ENCODE results near the gene EXOSC7. TPM values are rescaled to one million over a fixed set of nuclear protein-coding genes. Genes with fewer than 3 reads are reported as not detected.

The EXOSC7 gene
- total and polyA plus RNA-seq, 9 of the 15 experiments (the other 6 are each of a cell fraction or from before 2014, with no cell fraction given) = 88.5 to 237 (median 112) TPM

DNA sequence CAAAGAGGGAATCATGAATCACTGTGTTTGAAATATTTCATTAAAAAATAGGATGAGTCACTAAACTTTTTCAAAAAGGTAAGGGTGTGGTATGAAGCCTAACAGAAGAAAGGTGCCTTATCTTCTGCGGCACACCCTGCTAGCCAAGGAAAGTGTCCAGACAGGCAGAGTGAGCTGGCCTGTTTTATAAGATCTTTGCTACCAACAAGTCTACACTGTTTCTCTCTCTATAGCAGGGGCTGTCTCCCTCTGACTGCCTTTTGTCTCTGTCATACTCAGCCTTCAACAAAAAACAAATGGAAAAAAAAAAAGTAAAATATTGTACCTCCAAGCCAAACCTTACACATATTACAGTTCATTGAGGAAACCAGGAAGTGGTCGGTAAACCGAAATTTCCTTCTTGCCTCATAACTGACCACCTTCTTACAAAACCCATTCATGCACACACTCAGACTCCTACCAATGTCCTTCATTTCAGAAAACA is 9.2 kb upstream of the EXOSC7 start (continued):
- TF ChIP-seq GATAD2B (IDR thresholded peaks at IDR 0.05; ENCODE audit: borderline replicate concordance) (no peak), NBN (IDR thresholded peaks at IDR 0.05; ENCODE audit: low read depth) (no peak), CHD1 (IDR thresholded peaks at IDR 0.05; ENCODE audit: low read length) (no peak), ZNF436 (CRISPR knock-in tag; IDR thresholded peaks at IDR 0.05) (no peak), ZNF280A (IDR thresholded peaks at IDR 0.05; ENCODE audit: low read depth, partially characterized antibody) (no peak), TCF7 (IDR thresholded peaks at IDR 0.05; ENCODE audit: borderline replicate concordance) (no peak), PCBP2 (IDR thresholded peaks at IDR 0.05; ENCODE audit: low read depth, low read length, poor library complexity, severe bottlenecking) (no peak), ZNF644 (tag; IDR thresholded peaks at IDR 0.05; ENCODE audit: low read depth) (no peak), HDAC8 (tag; IDR thresholded peaks at IDR 0.05) (no peak), HMG20A (CRISPR knock-in tag; conservative IDR thresholded peaks at IDR 0.05) (no peak)
- TF ChIP-seq, protein P1, sequence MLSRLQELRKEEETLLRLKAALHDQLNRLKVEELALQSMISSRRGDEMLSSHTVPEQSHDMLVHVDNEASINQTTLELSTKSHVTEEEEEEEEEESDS (CRISPR knock-in tag; IDR thresholded peaks at IDR 0.05) = no peak
- TF ChIP-seq, protein P2, sequence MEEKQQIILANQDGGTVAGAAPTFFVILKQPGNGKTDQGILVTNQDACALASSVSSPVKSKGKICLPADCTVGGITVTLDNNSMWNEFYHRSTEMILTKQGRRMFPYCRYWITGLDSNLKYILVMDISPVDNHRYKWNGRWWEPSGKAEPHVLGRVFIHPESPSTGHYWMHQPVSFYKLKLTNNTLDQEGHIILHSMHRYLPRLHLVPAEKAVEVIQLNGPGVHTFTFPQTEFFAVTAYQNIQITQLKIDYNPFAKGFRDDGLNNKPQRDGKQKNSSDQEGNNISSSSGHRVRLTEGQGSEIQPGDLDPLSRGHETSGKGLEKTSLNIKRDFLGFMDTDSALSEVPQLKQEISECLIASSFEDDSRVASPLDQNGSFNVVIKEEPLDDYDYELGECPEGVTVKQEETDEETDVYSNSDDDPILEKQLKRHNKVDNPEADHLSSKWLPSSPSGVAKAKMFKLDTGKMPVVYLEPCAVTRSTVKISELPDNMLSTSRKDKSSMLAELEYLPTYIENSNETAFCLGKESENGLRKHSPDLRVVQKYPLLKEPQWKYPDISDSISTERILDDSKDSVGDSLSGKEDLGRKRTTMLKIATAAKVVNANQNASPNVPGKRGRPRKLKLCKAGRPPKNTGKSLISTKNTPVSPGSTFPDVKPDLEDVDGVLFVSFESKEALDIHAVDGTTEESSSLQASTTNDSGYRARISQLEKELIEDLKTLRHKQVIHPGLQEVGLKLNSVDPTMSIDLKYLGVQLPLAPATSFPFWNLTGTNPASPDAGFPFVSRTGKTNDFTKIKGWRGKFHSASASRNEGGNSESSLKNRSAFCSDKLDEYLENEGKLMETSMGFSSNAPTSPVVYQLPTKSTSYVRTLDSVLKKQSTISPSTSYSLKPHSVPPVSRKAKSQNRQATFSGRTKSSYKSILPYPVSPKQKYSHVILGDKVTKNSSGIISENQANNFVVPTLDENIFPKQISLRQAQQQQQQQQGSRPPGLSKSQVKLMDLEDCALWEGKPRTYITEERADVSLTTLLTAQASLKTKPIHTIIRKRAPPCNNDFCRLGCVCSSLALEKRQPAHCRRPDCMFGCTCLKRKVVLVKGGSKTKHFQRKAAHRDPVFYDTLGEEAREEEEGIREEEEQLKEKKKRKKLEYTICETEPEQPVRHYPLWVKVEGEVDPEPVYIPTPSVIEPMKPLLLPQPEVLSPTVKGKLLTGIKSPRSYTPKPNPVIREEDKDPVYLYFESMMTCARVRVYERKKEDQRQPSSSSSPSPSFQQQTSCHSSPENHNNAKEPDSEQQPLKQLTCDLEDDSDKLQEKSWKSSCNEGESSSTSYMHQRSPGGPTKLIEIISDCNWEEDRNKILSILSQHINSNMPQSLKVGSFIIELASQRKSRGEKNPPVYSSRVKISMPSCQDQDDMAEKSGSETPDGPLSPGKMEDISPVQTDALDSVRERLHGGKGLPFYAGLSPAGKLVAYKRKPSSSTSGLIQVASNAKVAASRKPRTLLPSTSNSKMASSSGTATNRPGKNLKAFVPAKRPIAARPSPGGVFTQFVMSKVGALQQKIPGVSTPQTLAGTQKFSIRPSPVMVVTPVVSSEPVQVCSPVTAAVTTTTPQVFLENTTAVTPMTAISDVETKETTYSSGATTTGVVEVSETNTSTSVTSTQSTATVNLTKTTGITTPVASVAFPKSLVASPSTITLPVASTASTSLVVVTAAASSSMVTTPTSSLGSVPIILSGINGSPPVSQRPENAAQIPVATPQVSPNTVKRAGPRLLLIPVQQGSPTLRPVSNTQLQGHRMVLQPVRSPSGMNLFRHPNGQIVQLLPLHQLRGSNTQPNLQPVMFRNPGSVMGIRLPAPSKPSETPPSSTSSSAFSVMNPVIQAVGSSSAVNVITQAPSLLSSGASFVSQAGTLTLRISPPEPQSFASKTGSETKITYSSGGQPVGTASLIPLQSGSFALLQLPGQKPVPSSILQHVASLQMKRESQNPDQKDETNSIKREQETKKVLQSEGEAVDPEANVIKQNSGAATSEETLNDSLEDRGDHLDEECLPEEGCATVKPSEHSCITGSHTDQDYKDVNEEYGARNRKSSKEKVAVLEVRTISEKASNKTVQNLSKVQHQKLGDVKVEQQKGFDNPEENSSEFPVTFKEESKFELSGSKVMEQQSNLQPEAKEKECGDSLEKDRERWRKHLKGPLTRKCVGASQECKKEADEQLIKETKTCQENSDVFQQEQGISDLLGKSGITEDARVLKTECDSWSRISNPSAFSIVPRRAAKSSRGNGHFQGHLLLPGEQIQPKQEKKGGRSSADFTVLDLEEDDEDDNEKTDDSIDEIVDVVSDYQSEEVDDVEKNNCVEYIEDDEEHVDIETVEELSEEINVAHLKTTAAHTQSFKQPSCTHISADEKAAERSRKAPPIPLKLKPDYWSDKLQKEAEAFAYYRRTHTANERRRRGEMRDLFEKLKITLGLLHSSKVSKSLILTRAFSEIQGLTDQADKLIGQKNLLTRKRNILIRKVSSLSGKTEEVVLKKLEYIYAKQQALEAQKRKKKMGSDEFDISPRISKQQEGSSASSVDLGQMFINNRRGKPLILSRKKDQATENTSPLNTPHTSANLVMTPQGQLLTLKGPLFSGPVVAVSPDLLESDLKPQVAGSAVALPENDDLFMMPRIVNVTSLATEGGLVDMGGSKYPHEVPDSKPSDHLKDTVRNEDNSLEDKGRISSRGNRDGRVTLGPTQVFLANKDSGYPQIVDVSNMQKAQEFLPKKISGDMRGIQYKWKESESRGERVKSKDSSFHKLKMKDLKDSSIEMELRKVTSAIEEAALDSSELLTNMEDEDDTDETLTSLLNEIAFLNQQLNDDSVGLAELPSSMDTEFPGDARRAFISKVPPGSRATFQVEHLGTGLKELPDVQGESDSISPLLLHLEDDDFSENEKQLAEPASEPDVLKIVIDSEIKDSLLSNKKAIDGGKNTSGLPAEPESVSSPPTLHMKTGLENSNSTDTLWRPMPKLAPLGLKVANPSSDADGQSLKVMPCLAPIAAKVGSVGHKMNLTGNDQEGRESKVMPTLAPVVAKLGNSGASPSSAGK (IDR thresholded peaks at IDR 0.05) = no peak

Measured in K562 (cell line).